ENCODE measurements around the gene OAT. TPM values are rescaled to one million over a fixed set of nuclear protein-coding genes. Genes with fewer than 3 reads are reported as not detected.

Gene OAT
- total RNA-seq, 1 donor from 2014 or later = 35.0 TPM

- Mint-ChIP-seq H3K27ac (no peak overlapping the region), H3K27me3 (peaks cover 26% of the 10 kb centered on the region), H3K36me3 (ENCODE audit: insufficient read depth) (no peaks in the 10 kb centered on the region), H3K4me1 (ENCODE audit: low read depth) (no peaks in the 10 kb centered on the region), H3K9me3 (ENCODE audit: low read depth) (no peaks in the 10 kb centered on the region), H3K4me3 (ENCODE audit: low read depth) (no peak overlapping the region)
- no peak for DNase-seq (ENCODE audit: low spot score, unreplicated experiment)
- no peak for TF ChIP-seq CTCF (IDR thresholded peaks at IDR 0.05; ENCODE audit: unreplicated experiment)
Observed at GRCh38 chr10:124390471-124391187, 28.1 kb downstream of the OAT start.

GRCh38 chr10:124389613-124390361, 28.9 kb downstream of the OAT start:
- DNase-seq (ENCODE audit: low spot score, unreplicated experiment) = no peak
- Mint-ChIP-seq H3K4me3 (ENCODE audit: low read depth) (no peak overlapping the region), H3K9me3 (ENCODE audit: low read depth) (no peaks in the 10 kb centered on the region), H3K36me3 (ENCODE audit: insufficient read depth) (no peaks in the 10 kb centered on the region), H3K27ac (no peak overlapping the region), H3K27me3 (peaks cover 31% of the 10 kb centered on the region), H3K4me1 (ENCODE audit: low read depth) (no peaks in the 10 kb centered on the region)
- TF ChIP-seq CTCF (IDR thresholded peaks at IDR 0.05; ENCODE audit: unreplicated experiment) = no peak

- H3K36me3 Mint-ChIP-seq (ENCODE audit: insufficient read depth) = no peaks in the 10 kb centered on the region
- H3K9me3 Mint-ChIP-seq (ENCODE audit: low read depth) = no peaks in the 10 kb centered on the region
- peak; percentile 94 for DNase-seq (ENCODE audit: low spot score, unreplicated experiment)
- H3K4me3 Mint-ChIP-seq (ENCODE audit: low read depth) = peak overlapping the region; percentile 19
- peaks cover 32% of the 10 kb centered on the region for H3K27me3 Mint-ChIP-seq
- H3K27ac Mint-ChIP-seq = no peak overlapping the region
- TF ChIP-seq CTCF (IDR thresholded peaks at IDR 0.05; ENCODE audit: unreplicated experiment) = peak; percentile 94
- no peaks in the 10 kb centered on the region for H3K4me1 Mint-ChIP-seq (ENCODE audit: low read depth)
Observed at GRCh38 chr10:124388823-124389612, 29.7 kb downstream of the OAT start.

- no peaks in the 10 kb centered on the region for H3K36me3 Mint-ChIP-seq (ENCODE audit: insufficient read depth)
- no peak for TF ChIP-seq CTCF (IDR thresholded peaks at IDR 0.05; ENCODE audit: unreplicated experiment)
- H3K4me3 Mint-ChIP-seq (ENCODE audit: low read depth) = peak overlapping the region; percentile 5
- H3K27me3 Mint-ChIP-seq = peaks cover 27% of the 10 kb centered on the region
- no peak for DNase-seq (ENCODE audit: low spot score, unreplicated experiment)
- no peak overlapping the region for H3K27ac Mint-ChIP-seq
- H3K9me3 Mint-ChIP-seq (ENCODE audit: low read depth) = no peaks in the 10 kb centered on the region
- no peaks in the 10 kb centered on the region for H3K4me1 Mint-ChIP-seq (ENCODE audit: low read depth)
Observed at GRCh38 chr10:124388476-124388822, 30.3 kb downstream of the OAT start.

Measured in progenitor cell of endocrine pancreas (in vitro differentiated cells).